ENCODE data around the gene ELMO1.

Gene ELMO1

GRCh38 chr7:36806891-36807290 is 641.8 kb downstream of the ELMO1 start:
- Mint-ChIP-seq H3K9me3 (no peaks in the 10 kb centered on the region), H3K27me3 (ENCODE audit: low read depth) (peaks cover 13% of the 10 kb centered on the region), H3K27ac (no peak overlapping the region), H3K36me3 (ENCODE audit: low read depth) (no peaks in the 10 kb centered on the region), H3K4me1 (ENCODE audit: low read depth) (peaks cover 16% of the 10 kb centered on the region), H3K4me3 (no peak overlapping the region)
- DNase-seq (ENCODE audit: low spot score) = peak; percentile 23
